OCI-LY1 (cell line): ENCODE measurements around the gene ZBTB24.

ENCODE experiments used
- H2AFZ ChIP-seq: fragments of 200-600 bp; sonication (generic), shearing (Covaris generic); 2 replicates; pipeline ENCODE4 v1.6.0; 2014; ENCODE audit warnings: antibody characterized with exemption, mild to moderate bottlenecking, low read length
- H3F3A ChIP-seq: fragments of 200-600 bp; sonication (generic), shearing (Covaris generic); 2 replicates; pipeline ENCODE4 v1.6.0; 2014; ENCODE audit warnings: mild to moderate bottlenecking, antibody characterized with exemption, low read length, moderate library complexity; ENCODE audit not compliant: insufficient read depth
- H3K27ac ChIP-seq: fragments of 200-600 bp; sonication (generic); 2 replicates; pipeline ENCODE4 v1.5.1; 2014; ENCODE audit warnings: low read length, mixed run types, mild to moderate bottlenecking, low read depth; ENCODE audit not compliant: poor library complexity, severe bottlenecking
- H3K27me3 ChIP-seq: fragments of 200-600 bp; sonication (generic); 2 replicates; pipeline ENCODE4 v1.6.0; 2014; ENCODE audit warnings: antibody characterized with exemption, mild to moderate bottlenecking, low read length, moderate library complexity; ENCODE audit not compliant: insufficient read depth
- H3K36me3 ChIP-seq: fragments of 200-600 bp; sonication (generic); 2 replicates; pipeline ENCODE4 v1.6.1; 2014; ENCODE audit warnings: mild to moderate bottlenecking, antibody characterized with exemption, low read length, moderate library complexity, mixed read lengths; ENCODE audit not compliant: insufficient read depth
- H3K4me1 ChIP-seq: fragments of 200-600 bp; sonication (generic); 2 replicates; pipeline ENCODE4 v1.5.1; 2014; ENCODE audit warnings: mild to moderate bottlenecking, low read length, moderate library complexity; ENCODE audit not compliant: insufficient read depth, severe bottlenecking
- H3K4me2 ChIP-seq: fragments of 200-600 bp; sonication (generic), shearing (Covaris generic); 2 replicates; pipeline ENCODE4 v1.6.1; 2014; ENCODE audit warnings: low read length
- H3K4me3 ChIP-seq: fragments of 200-600 bp; sonication (generic); 2 replicates; pipeline ENCODE4 v1.5.1; 2014; ENCODE audit warnings: low read length, low read depth, mild to moderate bottlenecking, mixed read lengths; ENCODE audit not compliant: poor library complexity, severe bottlenecking
- H3K79me2 ChIP-seq: fragments of 200-600 bp; shearing (Covaris generic); 2 replicates; pipeline ENCODE4 v1.6.1; 2016; ENCODE audit warnings: mixed run types, low read length, mixed read lengths; ENCODE audit not compliant: insufficient read depth
- H3K9ac ChIP-seq: fragments of 200-600 bp; sonication (generic), shearing (Covaris generic); 2 replicates; pipeline ENCODE4 v1.6.1; 2014; ENCODE audit warnings: mild to moderate bottlenecking, low read length, mixed read lengths
- H3K9me2 ChIP-seq: fragments of 200-600 bp; sonication (generic), shearing (Covaris generic); 2 replicates; pipeline ENCODE4 v1.6.1; 2014; ENCODE audit warnings: low read depth, mild to moderate bottlenecking, low read length, mixed read lengths
- H3K9me3 ChIP-seq: fragments of 200-600 bp; shearing (Covaris generic); 2 replicates; pipeline ENCODE4 v1.6.1; 2014; ENCODE audit warnings: low read length, mixed read lengths
- H4K20me1 ChIP-seq: fragments of 200-600 bp; sonication (generic), shearing (Covaris generic); 2 replicates; pipeline ENCODE4 v1.6.0; 2016; ENCODE audit warnings: mild to moderate bottlenecking, low read length; ENCODE audit not compliant: insufficient read depth
- EZH2 ChIP-seq: fragments of 200-600 bp; sonication (generic), shearing (Covaris generic); IDR thresholded peaks from 2 replicates; pipeline ENCODE4 v1.8.0; 2017; ENCODE audit warnings: borderline replicate concordance, mixed run types, mild to moderate bottlenecking, antibody characterized with exemption, low read length, moderate library complexity, mixed read lengths
- TF ChIP-seq, protein P1 (sequence below): fragments of 200-600 bp; sonication (generic), shearing (Covaris generic); IDR thresholded peaks from 2 replicates; pipeline ENCODE4 v1.5.1; 2017; ENCODE audit warnings: mild to moderate bottlenecking, antibody characterized with exemption, low read length, moderate library complexity, mixed read lengths

The ZBTB24 gene

DNA sequence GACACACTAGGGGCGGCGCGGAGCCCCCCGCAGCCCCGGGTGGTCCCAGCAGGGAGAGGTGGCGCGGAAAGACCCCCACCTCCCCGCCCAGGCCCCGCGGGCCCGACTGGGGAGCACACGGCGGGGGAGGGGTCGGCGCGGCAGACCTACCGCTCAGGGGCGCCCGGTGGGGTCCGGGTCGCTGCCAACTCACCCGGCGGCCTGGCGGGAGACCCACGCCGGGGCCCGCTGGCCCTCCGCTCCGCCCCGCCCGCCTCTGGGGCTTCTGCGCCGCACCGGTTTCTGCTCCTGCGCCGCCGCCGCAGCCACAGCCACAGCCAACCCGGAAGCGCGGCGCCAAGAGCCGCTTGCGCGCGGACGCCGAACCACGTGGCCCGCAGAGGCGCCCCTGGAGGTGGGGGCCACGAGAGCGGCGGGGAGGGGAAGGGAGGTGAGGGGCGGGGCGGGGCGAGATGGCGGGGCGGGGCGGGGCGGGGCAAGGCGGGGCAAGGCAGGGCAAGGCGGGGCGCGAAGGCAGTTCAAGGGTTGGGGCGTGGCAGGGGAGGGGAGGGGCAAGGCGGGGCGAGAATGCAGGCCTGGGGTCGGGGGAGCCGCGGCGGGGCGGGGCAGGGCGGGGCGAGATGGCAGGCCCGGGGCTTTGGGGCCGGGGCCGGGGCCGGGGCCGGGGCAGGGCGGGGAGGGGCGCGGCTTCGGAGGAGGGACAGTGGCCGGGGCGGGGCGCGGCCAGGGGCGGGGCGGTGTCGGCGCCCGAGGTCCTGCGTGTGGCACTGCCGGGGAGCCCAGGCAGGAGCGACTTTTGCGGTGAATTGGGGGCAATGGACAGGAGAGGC is at the start of gene ZBTB24:
ZBTB24 (minus strand) TSS at position 315 of the 830 bp plus-strand sequence. CDS start 1,193 bp downstream, outside the sequence.
- TF ChIP-seq, protein P1, sequence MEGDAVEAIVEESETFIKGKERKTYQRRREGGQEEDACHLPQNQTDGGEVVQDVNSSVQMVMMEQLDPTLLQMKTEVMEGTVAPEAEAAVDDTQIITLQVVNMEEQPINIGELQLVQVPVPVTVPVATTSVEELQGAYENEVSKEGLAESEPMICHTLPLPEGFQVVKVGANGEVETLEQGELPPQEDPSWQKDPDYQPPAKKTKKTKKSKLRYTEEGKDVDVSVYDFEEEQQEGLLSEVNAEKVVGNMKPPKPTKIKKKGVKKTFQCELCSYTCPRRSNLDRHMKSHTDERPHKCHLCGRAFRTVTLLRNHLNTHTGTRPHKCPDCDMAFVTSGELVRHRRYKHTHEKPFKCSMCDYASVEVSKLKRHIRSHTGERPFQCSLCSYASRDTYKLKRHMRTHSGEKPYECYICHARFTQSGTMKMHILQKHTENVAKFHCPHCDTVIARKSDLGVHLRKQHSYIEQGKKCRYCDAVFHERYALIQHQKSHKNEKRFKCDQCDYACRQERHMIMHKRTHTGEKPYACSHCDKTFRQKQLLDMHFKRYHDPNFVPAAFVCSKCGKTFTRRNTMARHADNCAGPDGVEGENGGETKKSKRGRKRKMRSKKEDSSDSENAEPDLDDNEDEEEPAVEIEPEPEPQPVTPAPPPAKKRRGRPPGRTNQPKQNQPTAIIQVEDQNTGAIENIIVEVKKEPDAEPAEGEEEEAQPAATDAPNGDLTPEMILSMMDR = no peak
- TF ChIP-seq EZH2 = no peak
- H3K79me2 ChIP-seq = peaks cover 42% of the 10 kb centered on the region
- H3K9me2 ChIP-seq = no peaks in the 10 kb centered on the region
- H3K36me3 ChIP-seq = peaks cover 36% of the 10 kb centered on the region
- peak within 1 kb of the TSS; percentile 99 for H3K9ac ChIP-seq
- H3K4me1 ChIP-seq = peaks cover 40% of the 10 kb centered on the region
- 0 out of 2 replicates have a peak, but pooled peaks cover 5% of the 10 kb centered on the region for H3K27me3 ChIP-seq
- no peaks in the 10 kb centered on the region for H3K9me3 ChIP-seq
- peak within 1 kb of the TSS; percentile 11 for H2AFZ ChIP-seq
- peak within 1 kb of the TSS; percentile 95 for H3K4me3 ChIP-seq
- H4K20me1 ChIP-seq = no peaks in the 10 kb centered on the region
- H3K4me2 ChIP-seq = peak within 1 kb of the TSS; percentile 98
- H3F3A ChIP-seq = no peaks in the 10 kb centered on the region
- peak within 1 kb of the TSS; percentile 38 for H3K27ac ChIP-seq

DNA sequence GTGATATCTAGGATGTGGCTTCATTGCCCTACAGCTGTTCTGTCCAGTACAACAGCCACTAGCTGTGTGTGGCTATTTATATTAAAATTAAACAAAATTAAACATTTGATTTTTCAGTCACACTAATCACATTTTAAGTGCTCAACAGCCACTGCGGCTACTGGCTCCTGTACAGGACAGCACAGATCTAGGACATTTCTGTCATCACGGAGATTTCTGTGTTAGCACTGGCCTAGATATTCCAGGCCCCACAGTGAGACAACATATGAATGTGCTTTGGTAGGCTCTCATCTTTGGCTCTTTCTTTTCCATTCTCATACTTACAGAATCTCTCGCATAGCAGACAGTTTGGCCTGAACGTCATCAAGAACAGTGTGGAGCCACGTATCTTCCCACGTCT is 48.4 kb upstream of the ZBTB24 start:
- H3K9me2 ChIP-seq = no peaks in the 10 kb centered on the region
- no peak overlapping the region for H3K4me3 ChIP-seq
- no peaks in the 10 kb centered on the region for H3K27me3 ChIP-seq
- H3K27ac ChIP-seq = no peak overlapping the region
- H3K9me3 ChIP-seq = no peaks in the 10 kb centered on the region
- TF ChIP-seq, protein P1 = no peak
- no peak for TF ChIP-seq EZH2
- H3K79me2 ChIP-seq = no peaks in the 10 kb centered on the region
- no peak overlapping the region for H3K4me2 ChIP-seq
- no peaks in the 10 kb centered on the region for H4K20me1 ChIP-seq
- H2AFZ ChIP-seq = no peak overlapping the region
- H3F3A ChIP-seq = no peaks in the 10 kb centered on the region
- no peaks in the 10 kb centered on the region for H3K36me3 ChIP-seq
- no peak overlapping the region for H3K9ac ChIP-seq
- H3K4me1 ChIP-seq = no peaks in the 10 kb centered on the region

DNA sequence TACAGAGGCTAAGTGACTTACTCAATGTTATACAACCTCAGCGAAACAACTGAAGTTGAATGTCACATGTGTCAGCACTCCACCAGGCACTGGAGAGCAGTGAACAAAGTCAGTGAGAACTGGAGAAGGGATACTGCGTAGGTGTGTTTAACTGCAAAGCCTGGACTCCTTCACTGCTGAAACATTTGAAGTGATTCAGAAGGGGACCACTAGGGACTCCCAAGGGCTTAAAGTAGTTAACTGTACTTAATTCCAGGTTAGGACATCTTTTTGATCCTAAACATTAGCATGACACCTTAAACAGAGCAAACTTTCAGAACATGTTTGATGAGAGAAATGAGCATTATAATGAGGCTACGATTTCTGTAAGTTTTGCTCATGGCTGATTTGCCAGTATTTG is 45.0 kb upstream of the ZBTB24 start:
- TF ChIP-seq, protein P1 = peak; percentile 35; the same call in 1 of the 2 replicates
- no peak for TF ChIP-seq EZH2
- H3F3A ChIP-seq = no peaks in the 10 kb centered on the region

More for the DNA sequence above, 45.0 kb upstream of the ZBTB24 start:
- Histone ChIP-seq H3K79me2 (no peaks in the 10 kb centered on the region), H3K9me3 (no peaks in the 10 kb centered on the region), H3K9me2 (no peaks in the 10 kb centered on the region), H3K27ac (no peak overlapping the region), H3K27me3 (no peaks in the 10 kb centered on the region; the same call in 1 of the 2 replicates), H3K4me2 (no peak overlapping the region), H3K4me1 (no peaks in the 10 kb centered on the region), H4K20me1 (no peaks in the 10 kb centered on the region), H3K9ac (no peak overlapping the region), H3K36me3 (no peaks in the 10 kb centered on the region), H2AFZ (no peak overlapping the region), H3K4me3 (no peak overlapping the region)
